ENCODE data around the gene RSL1D1.

Gene RSL1D1

DNA sequence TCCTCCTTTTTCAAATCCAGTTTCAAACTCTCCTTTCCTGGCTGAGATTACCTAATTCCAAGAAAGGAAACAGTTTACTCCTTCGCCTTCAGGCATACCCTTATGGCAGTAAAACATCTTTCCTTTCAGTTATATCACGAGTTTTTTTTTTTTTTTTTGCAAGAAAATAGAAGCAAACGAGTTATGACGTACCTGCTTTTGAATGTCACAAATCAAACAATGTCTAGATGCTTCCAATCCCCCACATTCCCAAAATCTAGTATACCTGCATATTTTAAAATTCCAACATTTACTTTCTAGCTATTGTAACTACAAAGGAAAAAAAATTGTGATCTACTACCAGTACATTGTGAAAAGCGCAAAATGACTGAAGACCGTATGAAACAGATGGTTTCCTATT is 35.5 kb upstream of the RSL1D1 start:
- H3K4me3 ChIP-seq (ENCODE audit: low read depth, low read length), result no peak overlapping the region
- no peak for TF ChIP-seq CTCF (IDR thresholded peaks at IDR 0.05; ENCODE audit: low read depth, low read length, missing control alignments)
- no peak for DNase-seq (ENCODE audit: low read depth)

GRCh38 chr16:11884035-11884434 is 32.7 kb upstream of the RSL1D1 start:
- no peak for TF ChIP-seq CTCF (IDR thresholded peaks at IDR 0.05; ENCODE audit: low read depth, low read length, missing control alignments)
- H3K4me3 ChIP-seq (ENCODE audit: low read depth, low read length), result no peak overlapping the region
- no peak for DNase-seq (ENCODE audit: low read depth)

DNA sequence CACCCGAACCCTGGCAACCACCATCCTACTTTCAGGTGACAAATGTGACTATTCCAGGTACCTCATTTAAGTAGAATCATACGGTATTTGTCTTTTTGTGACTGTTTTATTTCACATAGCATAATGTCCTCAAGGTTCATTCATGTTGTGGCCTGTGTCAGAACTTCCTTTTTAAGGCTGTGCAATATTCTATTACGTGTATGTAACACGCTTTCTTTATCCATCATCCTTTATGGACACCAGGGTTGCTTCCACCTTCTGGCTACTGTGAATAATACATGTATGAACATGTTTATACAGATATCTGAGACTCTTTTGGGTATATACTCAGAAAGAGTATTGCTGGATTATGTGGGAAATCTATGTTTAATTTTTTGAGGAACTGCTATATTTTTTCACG is 28.7 kb upstream of the RSL1D1 start:
- no peak overlapping the region for H3K4me3 ChIP-seq (ENCODE audit: low read depth, low read length)
- TF ChIP-seq CTCF (IDR thresholded peaks at IDR 0.05; ENCODE audit: low read depth, low read length, missing control alignments), result no peak
- no peak for DNase-seq (ENCODE audit: low read depth)

- TF ChIP-seq CTCF (IDR thresholded peaks at IDR 0.05; ENCODE audit: low read depth, low read length, missing control alignments), result no peak
These were observed 26.0 kb upstream of the RSL1D1 start for GRCh38 chr16:11877374-11877773.

GRCh38 chr16:11876306-11876705 is 25.0 kb upstream of the RSL1D1 start:
- TF ChIP-seq CTCF (IDR thresholded peaks at IDR 0.05; ENCODE audit: low read depth, low read length, missing control alignments), result no peak

More at GRCh38 chr16:11877374-11877773, 26.0 kb upstream of the RSL1D1 start:
- H3K4me3 ChIP-seq (ENCODE audit: low read depth, low read length), result no peak overlapping the region
- no peak for DNase-seq (ENCODE audit: low read depth)

GRCh38 chr16:11875721-11876120 is 24.4 kb upstream of the RSL1D1 start:
- no peak for DNase-seq (ENCODE audit: low read depth)
- H3K4me3 ChIP-seq (ENCODE audit: low read depth, low read length), result no peak overlapping the region
- TF ChIP-seq CTCF (IDR thresholded peaks at IDR 0.05; ENCODE audit: low read depth, low read length, missing control alignments), result no peak

More at GRCh38 chr16:11876306-11876705, 25.0 kb upstream of the RSL1D1 start:
- DNase-seq (ENCODE audit: low read depth), result no peak
- H3K4me3 ChIP-seq (ENCODE audit: low read depth, low read length), result no peak overlapping the region

- TF ChIP-seq CTCF (IDR thresholded peaks at IDR 0.05; ENCODE audit: low read depth, low read length, missing control alignments), result no peak
- DNase-seq (ENCODE audit: low read depth), result no peak
- no peak overlapping the region for H3K4me3 ChIP-seq (ENCODE audit: low read depth, low read length)
These were observed 19.9 kb upstream of the RSL1D1 start for GRCh38 chr16:11871193-11871592.

Measured in GM12864 (cell line).